ENCODE results near the gene DZANK1. TPM values are rescaled to one million over a fixed set of nuclear protein-coding genes. Genes with fewer than 3 reads are reported as not detected.

The DZANK1 gene
- total RNA-seq, 1 experiment from 2014 or later: 1.7 TPM

DNA sequence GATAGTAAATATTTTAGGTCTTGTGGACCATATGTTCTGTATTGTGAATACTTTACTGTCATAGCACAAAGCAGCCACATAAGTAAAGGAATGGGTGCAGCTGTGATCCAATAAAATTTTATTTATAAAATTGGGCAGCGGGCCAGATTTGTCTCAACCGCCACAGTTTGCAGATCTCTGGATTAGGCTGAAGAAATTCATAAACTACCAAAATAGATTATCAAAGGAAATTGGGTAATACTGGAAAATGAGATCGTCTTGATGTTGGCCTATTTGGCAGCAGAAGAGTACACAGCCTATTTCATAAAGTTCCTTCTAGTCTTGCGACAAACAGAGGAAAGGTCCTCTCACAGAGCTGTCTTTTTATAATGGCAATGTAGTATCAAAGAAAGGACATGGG lies 69.8 kb downstream of the DZANK1 start:
- POLR2A ChIA-PET: no interaction called here
- ATAC-seq: no peak

More for the DNA sequence above, 69.8 kb downstream of the DZANK1 start:
- RAD21 ChIA-PET (ENCODE audit: low non-redundant PET in 1 of 2, low total read pairs in 2 of 2, uncharacterized antibody in 2 of 2, unreplicated experiment in 2 of 2): no interaction called here
- Histone ChIP-seq H3K27me3 (ENCODE audit: insufficient read depth, low read length) (no peaks in the 10 kb centered on the region), H3K27ac (ENCODE audit: low read depth, low read length) (no peak overlapping the region), H3K9ac (ENCODE audit: low read length) (no peak overlapping the region), H3K4me2 (ENCODE audit: low read length) (no peak overlapping the region), H3K4me1 (ENCODE audit: control insufficient read depth in 1 of 2, insufficient read depth in 2 of 2, low read length in 2 of 2) (no peaks in the 10 kb centered on the region), H3K4me3 (replicated peaks in 1 of 2; ENCODE audit: low read depth in 1 of 2, low read length in 2 of 2) (no peak overlapping the region), H3K9me2 (ENCODE audit: insufficient read depth) (no peaks in the 10 kb centered on the region), H3K36me3 (ENCODE audit: control insufficient read depth in 1 of 2, insufficient read depth in 2 of 2, low read length in 2 of 2) (no peaks in the 10 kb centered on the region), H4K20me1 (ENCODE audit: insufficient read depth) (no peaks in the 10 kb centered on the region), H3K9me3 (ENCODE audit: control insufficient read depth in 1 of 2, insufficient read depth in 1 of 2, low read depth in 1 of 2, low read length in 2 of 2) (no peaks in the 10 kb centered on the region), H2AFZ (ENCODE audit: low read depth, low read length, poor library complexity, severe bottlenecking) (no peak overlapping the region), H3K79me2 (ENCODE audit: insufficient read depth, low read length) (no peaks in the 10 kb centered on the region)
- intact Hi-C loops (cut with micrococcal nuclease): no loop called here
- no peak for DNase-seq (ENCODE audit: low read depth, low spot score)
- TF ChIP-seq EZH2phosphoT487 (IDR thresholded peaks at IDR 0.05; ENCODE audit: borderline replicate concordance) (no peak), CEBPB (IDR thresholded peaks at IDR 0.05; ENCODE audit: low read depth) (no peak), ZFX (IDR thresholded peaks at IDR 0.05) (no peak), JUND (IDR thresholded peaks at IDR 0.05) (no peak), SP1 (IDR thresholded peaks at IDR 0.05; ENCODE audit: low read depth) (no peak), SIN3A (IDR thresholded peaks at IDR 0.05; ENCODE audit: low read depth) (no peak), RAD21 (IDR thresholded peaks at IDR 0.05; ENCODE audit: low read depth) (no peak), CTCF (IDR thresholded peaks at IDR 0.05 in 2 of 3, conservative IDR thresholded peaks at IDR 0.05 in 1 of 3; ENCODE audit: borderline replicate concordance in 1 of 3, insufficient read depth in 1 of 3, low read depth in 2 of 3, low read length in 2 of 3) (no peak), ATF3 (IDR thresholded peaks at IDR 0.05) (no peak)
- TF ChIP-seq, protein P1, sequence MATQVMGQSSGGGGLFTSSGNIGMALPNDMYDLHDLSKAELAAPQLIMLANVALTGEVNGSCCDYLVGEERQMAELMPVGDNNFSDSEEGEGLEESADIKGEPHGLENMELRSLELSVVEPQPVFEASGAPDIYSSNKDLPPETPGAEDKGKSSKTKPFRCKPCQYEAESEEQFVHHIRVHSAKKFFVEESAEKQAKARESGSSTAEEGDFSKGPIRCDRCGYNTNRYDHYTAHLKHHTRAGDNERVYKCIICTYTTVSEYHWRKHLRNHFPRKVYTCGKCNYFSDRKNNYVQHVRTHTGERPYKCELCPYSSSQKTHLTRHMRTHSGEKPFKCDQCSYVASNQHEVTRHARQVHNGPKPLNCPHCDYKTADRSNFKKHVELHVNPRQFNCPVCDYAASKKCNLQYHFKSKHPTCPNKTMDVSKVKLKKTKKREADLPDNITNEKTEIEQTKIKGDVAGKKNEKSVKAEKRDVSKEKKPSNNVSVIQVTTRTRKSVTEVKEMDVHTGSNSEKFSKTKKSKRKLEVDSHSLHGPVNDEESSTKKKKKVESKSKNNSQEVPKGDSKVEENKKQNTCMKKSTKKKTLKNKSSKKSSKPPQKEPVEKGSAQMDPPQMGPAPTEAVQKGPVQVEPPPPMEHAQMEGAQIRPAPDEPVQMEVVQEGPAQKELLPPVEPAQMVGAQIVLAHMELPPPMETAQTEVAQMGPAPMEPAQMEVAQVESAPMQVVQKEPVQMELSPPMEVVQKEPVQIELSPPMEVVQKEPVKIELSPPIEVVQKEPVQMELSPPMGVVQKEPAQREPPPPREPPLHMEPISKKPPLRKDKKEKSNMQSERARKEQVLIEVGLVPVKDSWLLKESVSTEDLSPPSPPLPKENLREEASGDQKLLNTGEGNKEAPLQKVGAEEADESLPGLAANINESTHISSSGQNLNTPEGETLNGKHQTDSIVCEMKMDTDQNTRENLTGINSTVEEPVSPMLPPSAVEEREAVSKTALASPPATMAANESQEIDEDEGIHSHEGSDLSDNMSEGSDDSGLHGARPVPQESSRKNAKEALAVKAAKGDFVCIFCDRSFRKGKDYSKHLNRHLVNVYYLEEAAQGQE (IDR thresholded peaks at IDR 0.05; ENCODE audit: low read depth): no peak
- CTCF ChIA-PET: no interaction called here
- BruUV-seq (replicated peaks): no TSS peak

Data from HCT116 (cell line).